ENCODE results near the gene ARAP2. TPM values are rescaled to one million over a fixed set of nuclear protein-coding genes. Genes with fewer than 3 reads are reported as not detected.

Gene ARAP2
- total RNA-seq, 1 donor from 2014 or later = 37.5 TPM

DNA sequence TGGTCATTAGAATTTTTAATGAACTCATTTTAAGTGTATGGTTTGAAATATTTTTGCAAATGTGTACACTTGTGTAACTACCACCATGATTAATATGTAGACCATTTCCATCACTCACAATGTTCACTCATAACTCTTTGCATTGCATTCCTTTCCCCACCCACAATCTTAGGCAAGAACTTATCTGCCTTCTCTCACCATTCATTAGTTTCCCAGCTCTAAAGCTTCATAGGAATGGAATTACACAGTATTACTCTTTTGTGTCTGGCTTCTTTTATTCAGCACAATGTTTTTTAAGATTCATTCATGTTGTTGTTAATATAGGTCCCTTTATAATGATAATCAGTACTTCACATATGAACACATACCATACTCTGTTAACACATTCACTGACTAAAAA lies 106.1 kb downstream of the ARAP2 start:
- intact Hi-C loops (cut with micrococcal nuclease) = no loop called here

GRCh38 chr4:36137336-36137735 lies 107.0 kb downstream of the ARAP2 start:
- intact Hi-C loops (cut with micrococcal nuclease) = no loop called here

GRCh38 chr4:36133658-36134057 lies 110.7 kb downstream of the ARAP2 start:
- intact Hi-C loops (cut with micrococcal nuclease) = no loop called here

DNA sequence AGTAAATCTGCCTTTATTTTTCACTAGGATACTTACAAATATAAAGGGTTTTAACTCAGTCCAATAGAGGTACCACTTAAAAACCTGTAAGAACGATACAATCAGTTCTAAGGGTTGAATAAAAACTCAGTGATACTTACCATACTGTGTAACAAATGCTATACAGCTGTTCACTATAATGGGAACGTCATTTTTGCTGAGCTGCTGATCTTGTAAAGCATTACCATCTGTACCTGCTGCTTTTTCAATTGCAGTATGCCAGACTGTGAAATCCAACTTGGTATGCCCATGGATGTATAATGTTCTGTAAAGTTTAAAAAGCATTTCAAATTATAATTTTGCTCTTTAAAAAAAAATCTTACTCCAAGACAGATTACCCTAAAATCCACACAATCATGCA lies 111.2 kb downstream of the ARAP2 start:
- intact Hi-C loops (cut with micrococcal nuclease) = no loop called here

- intact Hi-C loops (cut with micrococcal nuclease) = no loop called here
Measured at GRCh38 chr4:36130641-36131040, 113.7 kb downstream of the ARAP2 start.

DNA sequence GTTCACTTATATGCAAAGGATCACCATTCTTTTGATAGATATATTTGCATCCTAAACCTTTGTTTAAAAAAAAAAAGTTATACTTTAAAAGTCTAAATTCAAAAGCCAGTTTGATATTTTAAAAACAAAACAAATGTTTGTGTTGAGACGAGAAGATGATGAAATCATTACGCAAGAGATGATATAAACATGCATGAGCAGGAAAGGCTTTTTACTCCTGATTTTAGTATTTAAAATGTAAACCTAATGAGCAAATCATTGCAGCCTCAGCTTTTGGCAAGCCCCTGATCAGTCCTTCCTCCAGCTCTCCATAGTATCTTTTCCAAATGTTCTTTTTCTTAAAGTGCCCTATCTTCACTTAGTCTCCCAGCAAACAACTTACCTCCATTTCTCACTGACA lies 115.6 kb downstream of the ARAP2 start:
- intact Hi-C loops (cut with micrococcal nuclease) = no loop called here

DNA sequence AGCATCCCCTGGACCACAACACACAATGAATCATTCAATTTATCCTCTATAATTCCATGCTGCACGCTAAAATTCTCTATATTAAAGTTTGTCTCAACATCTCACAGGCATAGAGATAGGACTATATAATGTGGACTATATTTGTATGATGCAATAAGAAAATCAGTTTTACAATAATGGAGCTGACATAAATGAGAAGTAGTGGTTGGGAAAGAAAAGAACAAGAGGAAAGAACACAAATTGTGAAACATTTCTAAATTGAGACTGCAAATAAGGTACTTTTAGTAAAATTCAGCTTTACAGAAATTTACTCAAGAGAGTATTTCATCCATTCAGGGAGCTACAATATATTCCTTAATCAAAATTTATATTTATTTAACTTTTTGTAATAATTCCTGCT lies 120.4 kb downstream of the ARAP2 start:
- intact Hi-C loops (cut with micrococcal nuclease) = no loop called here

DNA sequence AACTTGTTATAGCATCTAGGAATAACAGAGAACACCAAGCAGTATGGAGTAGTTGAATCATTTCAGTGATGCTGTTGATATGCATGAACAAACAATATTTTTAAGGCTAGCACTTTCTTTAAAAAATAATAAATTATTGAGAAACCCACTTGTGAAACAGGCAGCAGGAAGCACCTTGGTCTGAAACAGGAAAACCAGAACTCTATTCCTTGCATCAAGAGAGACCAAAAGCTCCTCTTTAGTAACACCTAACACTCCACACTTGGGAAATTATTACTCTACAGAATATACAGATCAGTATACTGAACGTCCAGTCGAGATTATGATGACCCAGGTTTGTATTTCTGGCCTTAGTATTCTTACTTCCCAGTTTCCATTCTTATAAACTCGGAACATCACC lies 129.0 kb downstream of the ARAP2 start:
- intact Hi-C loops (cut with micrococcal nuclease) = no loop called here

GRCh38 chr4:36111172-36111571 lies 133.1 kb downstream of the ARAP2 start:
- intact Hi-C loops (cut with micrococcal nuclease) = no loop called here

DNA sequence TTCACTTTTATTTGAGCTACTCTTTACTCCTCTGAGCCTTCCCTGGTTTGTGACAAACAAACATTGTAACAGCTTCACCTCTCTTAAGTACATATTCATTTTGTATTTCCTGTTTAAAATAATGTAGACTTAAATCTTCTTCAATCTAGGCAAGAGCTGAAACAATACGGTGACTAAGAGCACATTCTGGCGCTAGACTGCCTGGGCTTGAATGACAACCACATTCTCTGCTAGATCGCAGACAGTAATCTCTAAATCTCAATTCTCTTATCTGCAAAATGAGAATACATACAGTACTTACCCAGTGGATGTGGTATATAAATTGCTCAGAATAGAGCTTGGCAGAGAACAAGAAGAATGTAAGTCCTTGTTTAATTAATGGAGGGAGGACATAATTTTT lies 144.8 kb downstream of the ARAP2 start:
- intact Hi-C loops (cut with micrococcal nuclease) = loop anchor here (5.0 kb wide), 1 partner anchor 293 kb away; no protein-coding TSS in a partner anchor

DNA sequence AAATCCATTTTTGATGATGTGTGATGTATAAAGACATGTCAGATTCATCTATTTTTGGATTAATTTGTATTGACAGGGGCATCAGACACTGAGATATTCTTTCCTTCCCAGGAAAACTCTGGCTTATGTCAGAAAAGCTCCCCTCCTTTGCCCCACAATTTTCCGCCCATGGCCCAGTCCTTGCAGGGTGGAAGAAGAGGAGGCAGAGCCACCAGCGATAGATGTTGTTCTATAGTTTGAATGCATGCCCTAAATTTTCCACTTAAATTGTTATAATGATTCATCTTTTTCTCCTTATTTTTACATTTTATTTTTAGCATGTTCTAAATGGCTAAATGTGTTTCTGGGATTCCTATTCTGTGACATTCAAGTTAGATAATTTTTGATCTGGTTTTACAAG lies 149.3 kb downstream of the ARAP2 start:
- intact Hi-C loops (cut with micrococcal nuclease) = loop anchor here (5.0 kb wide), 1 partner anchor 297 kb away; no protein-coding TSS in a partner anchor

DNA sequence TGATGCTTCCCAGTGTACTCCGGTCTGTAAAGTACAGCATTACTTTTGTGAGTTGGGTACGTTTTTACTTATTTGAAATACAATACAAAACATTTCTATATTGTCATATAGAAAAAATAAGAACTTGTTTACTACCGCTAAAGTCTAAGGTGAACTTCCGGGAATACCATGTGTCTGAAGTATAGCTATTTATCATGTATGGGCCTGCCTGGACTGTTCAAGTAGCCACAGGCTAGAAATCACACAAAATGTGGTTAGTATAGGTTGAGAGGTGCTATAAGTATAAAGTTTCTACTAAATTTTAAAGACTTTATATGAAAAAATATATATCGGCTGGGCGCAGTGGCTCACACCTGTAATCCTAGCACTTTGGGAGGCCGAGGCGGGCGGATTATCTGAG lies 152.3 kb downstream of the ARAP2 start:
- intact Hi-C loops (cut with micrococcal nuclease) = no loop called here

DNA sequence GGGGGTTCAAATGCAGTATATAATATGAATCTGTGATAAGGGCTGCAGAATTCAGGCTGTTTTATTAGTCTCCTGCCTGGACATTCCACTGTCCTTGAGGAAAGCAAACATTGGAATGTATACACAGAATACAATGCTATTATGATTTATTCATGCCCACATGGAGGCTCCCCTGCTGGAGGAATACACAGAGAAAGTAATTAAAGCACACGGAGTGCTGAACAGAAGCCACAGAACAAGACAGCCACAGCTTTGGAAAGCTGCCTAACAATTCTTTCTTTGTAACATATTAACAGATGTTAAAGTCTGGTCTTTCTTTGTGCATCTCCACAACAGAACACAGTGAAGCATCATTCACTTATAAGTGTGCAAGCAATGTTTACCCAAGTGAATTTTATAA lies 155.8 kb downstream of the ARAP2 start:
- intact Hi-C loops (cut with micrococcal nuclease) = no loop called here

- intact Hi-C loops (cut with micrococcal nuclease) = no loop called here
Measured at GRCh38 chr4:36086261-36086786, 158.0 kb downstream of the ARAP2 start.

- intact Hi-C loops (cut with micrococcal nuclease) = no loop called here
Measured at GRCh38 chr4:36082817-36083216, 161.5 kb downstream of the ARAP2 start.

DNA sequence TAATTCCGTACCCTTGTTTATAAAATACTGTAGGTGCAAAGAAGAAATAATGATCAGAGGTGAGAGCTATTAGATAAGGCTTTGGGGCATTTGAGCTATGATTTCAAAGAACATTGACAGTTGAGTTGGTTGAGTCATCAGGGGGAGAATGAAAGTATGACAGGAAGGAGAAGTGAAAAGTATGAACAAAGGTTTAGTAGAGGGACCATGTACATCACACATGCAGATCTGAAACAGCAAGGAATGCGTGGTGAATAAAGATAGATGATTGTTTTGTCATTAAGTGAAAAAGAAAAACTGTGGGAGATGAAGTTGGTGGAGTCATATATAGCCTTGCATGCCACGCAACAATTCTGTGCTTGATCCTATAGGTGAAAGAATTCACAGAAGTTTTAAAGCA lies 163.1 kb downstream of the ARAP2 start:
- intact Hi-C loops (cut with micrococcal nuclease) = no loop called here

DNA sequence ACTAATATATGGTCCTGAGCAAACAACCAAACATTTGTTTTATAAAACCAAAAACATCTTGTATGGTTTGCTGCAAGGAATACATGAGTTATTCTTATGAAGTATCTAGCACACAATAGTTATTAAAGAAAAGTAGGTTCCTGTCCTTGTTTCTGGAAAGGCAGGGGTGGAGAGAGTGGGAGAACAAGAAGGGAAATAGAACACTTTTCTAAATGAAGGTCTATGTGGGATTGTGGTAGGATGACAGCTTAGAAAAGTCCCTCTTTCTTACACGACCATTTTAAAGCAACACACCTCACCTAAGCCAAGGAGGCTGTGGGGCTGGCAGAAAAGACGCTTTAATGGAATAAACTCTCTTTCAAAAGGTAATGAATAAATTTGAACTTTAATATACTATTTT lies 164.6 kb downstream of the ARAP2 start:
- intact Hi-C loops (cut with micrococcal nuclease) = no loop called here

- intact Hi-C loops (cut with micrococcal nuclease) = no loop called here
Measured at GRCh38 chr4:36078319-36078718, 166.0 kb downstream of the ARAP2 start.

GRCh38 chr4:36072529-36072928 lies 171.8 kb downstream of the ARAP2 start:
- intact Hi-C loops (cut with micrococcal nuclease) = no loop called here

GRCh38 chr4:36067116-36067515 lies 177.2 kb downstream of the ARAP2 start:
- intact Hi-C loops (cut with micrococcal nuclease) = no loop called here

DNA sequence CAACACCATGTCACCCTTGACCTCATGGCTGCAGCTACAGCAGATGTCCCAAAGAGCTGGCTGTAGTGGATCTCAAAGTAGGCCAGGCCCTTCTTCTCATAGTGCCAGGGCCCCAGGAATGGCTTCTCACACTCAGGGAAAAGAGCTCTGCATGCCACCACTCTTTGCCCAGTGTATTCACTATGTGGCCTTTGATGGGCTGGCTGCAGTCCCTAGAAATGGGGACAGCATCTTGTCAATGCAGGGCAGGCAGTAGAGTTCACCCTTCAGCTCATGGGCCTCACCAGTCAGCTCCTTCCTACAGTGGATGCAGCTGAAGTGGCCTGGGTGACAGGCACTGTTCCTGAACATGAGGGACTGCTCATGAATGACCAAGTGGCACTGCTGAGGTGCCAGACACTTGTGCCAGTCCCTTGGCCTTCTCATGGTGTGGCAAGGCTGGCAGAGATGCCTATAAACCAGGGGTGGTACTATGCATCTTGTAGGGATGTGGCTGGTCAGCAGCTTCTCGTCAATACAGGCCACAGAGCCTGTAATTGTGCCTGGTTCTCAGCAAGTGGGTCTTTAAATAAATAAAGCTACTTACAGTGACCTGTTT lies 178.9 kb downstream of the ARAP2 start:
- intact Hi-C loops (cut with micrococcal nuclease) = no loop called here

DNA sequence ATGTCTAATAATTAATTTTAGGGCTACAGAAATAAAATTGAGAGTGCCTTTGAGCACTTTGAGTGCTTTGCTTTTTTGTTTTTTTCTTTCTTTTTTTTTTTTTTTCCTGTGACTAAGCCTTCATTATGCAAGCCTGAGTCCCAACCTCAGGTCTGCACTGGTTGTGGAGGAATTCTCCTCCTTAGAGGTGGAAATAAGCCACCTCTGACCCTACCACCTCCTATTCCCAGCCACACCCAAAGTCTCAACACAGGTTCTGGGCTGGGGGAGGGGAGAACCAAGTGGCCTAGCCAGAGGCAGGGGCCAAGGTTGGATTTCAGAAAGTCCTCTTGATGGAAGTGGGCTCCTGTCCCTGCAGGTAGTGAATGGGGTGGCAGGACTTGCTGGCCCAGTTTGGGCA lies 180.2 kb downstream of the ARAP2 start:
- intact Hi-C loops (cut with micrococcal nuclease) = no loop called here

DNA sequence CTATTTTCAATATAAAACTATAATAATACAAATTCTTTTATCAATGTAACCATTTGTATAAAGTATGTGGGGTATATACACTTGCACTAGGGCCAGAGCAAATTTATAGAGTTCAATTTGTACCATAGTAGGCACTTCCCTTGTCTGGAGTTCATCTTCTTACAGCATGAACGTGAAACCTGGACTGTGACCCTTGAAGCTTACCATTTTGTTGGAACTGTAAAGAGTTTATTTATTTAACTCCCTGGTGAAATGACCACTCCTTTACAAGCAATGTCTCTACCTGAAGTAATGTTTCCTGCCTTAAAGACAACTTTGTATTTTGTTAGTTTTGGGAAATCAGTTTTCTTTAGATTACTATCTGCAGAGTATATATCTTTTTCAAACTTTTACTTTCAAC lies 188.2 kb downstream of the ARAP2 start:
- intact Hi-C loops (cut with micrococcal nuclease) = no loop called here
